KMS-11 (cell line): ENCODE measurements around the gene RXRA.

ENCODE experiments used
- H2AFZ ChIP-seq: fragments of 200-600 bp; sonication (generic); 2 replicates; pipeline ENCODE4 v1.6.1; 2016; ENCODE audit warnings: antibody characterized with exemption, mixed run types, low read depth
- H3K27ac ChIP-seq: fragments of 200-600 bp; sonication (generic); 2 replicates; pipeline ENCODE4 v1.6.1; 2016; ENCODE audit warnings: mild to moderate bottlenecking, mixed run types
- H3K27me3 ChIP-seq: fragments of 200-600 bp; sonication (generic); 2 replicates; pipeline ENCODE4 v1.6.1; 2017; ENCODE audit warnings: mild to moderate bottlenecking, low read depth, mixed run types, moderate library complexity; ENCODE audit not compliant: insufficient read depth
- H3K36me3 ChIP-seq: fragments of 200-600 bp; sonication (generic); 2 replicates; pipeline ENCODE4 v1.6.1; 2017; ENCODE audit warnings: mild to moderate bottlenecking, mixed run types; ENCODE audit not compliant: insufficient read depth
- H3K4me1 ChIP-seq: fragments of 200-600 bp; sonication (generic); 2 replicates; pipeline ENCODE4 v1.6.1; 2016; ENCODE audit warnings: mild to moderate bottlenecking, low read depth, mixed run types; ENCODE audit not compliant: poor library complexity, severe bottlenecking
- H3K4me2 ChIP-seq: fragments of 200-600 bp; sonication (generic); 2 replicates; pipeline ENCODE4 v1.7.0; 2016; ENCODE audit warnings: mild to moderate bottlenecking, mixed run types
- H3K4me3 ChIP-seq: fragments of 200-600 bp; sonication (generic); IDR thresholded peaks from 2 replicates; pipeline ENCODE4 v1.6.1; 2017; ENCODE audit warnings: low read depth, low read length, mixed read lengths; ENCODE audit not compliant: insufficient read depth
- H3K79me2 ChIP-seq: fragments of 200-600 bp; sonication (generic); 2 replicates; pipeline ENCODE4 v1.6.1; 2016; ENCODE audit warnings: low read depth, mixed run types; ENCODE audit not compliant: insufficient read depth
- H3K9ac ChIP-seq: fragments of 200-600 bp; sonication (generic); 2 replicates; pipeline ENCODE4 v1.6.1; 2016; ENCODE audit warnings: mild to moderate bottlenecking, mixed run types
- H4K20me1 ChIP-seq: fragments of 200-600 bp; sonication (generic); 2 replicates; pipeline ENCODE4 v1.6.1; 2016; ENCODE audit warnings: mild to moderate bottlenecking, mixed run types; ENCODE audit not compliant: insufficient read depth
- CTCF ChIP-seq: fragments of 200-600 bp; sonication (generic); conservative IDR thresholded peaks from 2 replicates; pipeline ENCODE4 v1.6.1; 2017; ENCODE audit warnings: low read depth, mild to moderate bottlenecking, antibody characterized with exemption, low read length, moderate library complexity, mixed read lengths

The RXRA gene

GRCh38 chr9:134324359-134325095, 1.7 kb upstream of the RXRA start:
- Histone ChIP-seq H3K4me3 (no peak overlapping the region), H3K4me1 (peaks cover 24% of the 10 kb centered on the region), H3K27ac (no peak overlapping the region), H3K27me3 (peaks cover 3% of the 10 kb centered on the region; the same call in 1 of the 2 replicates), H3K79me2 (peaks cover 25% of the 10 kb centered on the region; the same call in 1 of the 2 replicates), H3K9ac (no peak overlapping the region; the same call in 1 of the 2 replicates), H3K4me2 (peak overlapping the region; percentile 91; the same call in 1 of the 2 replicates), H2AFZ (peak overlapping the region; percentile 90; the same call in 1 of the 2 replicates), H3K36me3 (no peaks in the 10 kb centered on the region), H4K20me1 (no peaks in the 10 kb centered on the region)
- TF ChIP-seq CTCF, result no peak

- Histone ChIP-seq H3K9ac (peak overlapping the region; percentile 70; the same call in 1 of the 2 replicates), H3K36me3 (no peaks in the 10 kb centered on the region), H3K4me1 (peaks cover 31% of the 10 kb centered on the region), H3K27me3 (peaks cover 3% of the 10 kb centered on the region; the same call in 1 of the 2 replicates), H3K79me2 (peaks cover 32% of the 10 kb centered on the region; the same call in 1 of the 2 replicates), H4K20me1 (no peaks in the 10 kb centered on the region), H3K4me3 (no peak overlapping the region), H2AFZ (peak overlapping the region; percentile 90), H3K4me2 (peak overlapping the region; percentile 91), H3K27ac (no peak overlapping the region; the same call in 1 of the 2 replicates)
- TF ChIP-seq CTCF, result no peak
Observed at GRCh38 chr9:134325096-134325812, 1.0 kb upstream of the RXRA start.

GRCh38 chr9:134326724-134327601, 708 bp downstream of the RXRA start:
- Histone ChIP-seq H3K4me2 (peak overlapping the region; percentile 93), H3K9ac (peak overlapping the region; percentile 56; the same call in 1 of the 2 replicates), H3K27me3 (peaks cover 3% of the 10 kb centered on the region; the same call in 1 of the 2 replicates), H2AFZ (no peak overlapping the region), H4K20me1 (no peaks in the 10 kb centered on the region), H3K36me3 (no peaks in the 10 kb centered on the region), H3K4me3 (no peak overlapping the region), H3K4me1 (peaks cover 37% of the 10 kb centered on the region), H3K27ac (no peak overlapping the region), H3K79me2 (peaks cover 50% of the 10 kb centered on the region; the same call in 1 of the 2 replicates)
- no peak for TF ChIP-seq CTCF

- Histone ChIP-seq H3K79me2 (peaks cover 55% of the 10 kb centered on the region; the same call in 1 of the 2 replicates), H2AFZ (no peak overlapping the region), H3K4me3 (no peak overlapping the region), H3K4me2 (peak overlapping the region; percentile 93), H4K20me1 (no peaks in the 10 kb centered on the region), H3K27ac (no peak overlapping the region), H3K36me3 (no peaks in the 10 kb centered on the region), H3K9ac (peak overlapping the region; percentile 56; the same call in 1 of the 2 replicates), H3K4me1 (peaks cover 37% of the 10 kb centered on the region), H3K27me3 (no peaks in the 10 kb centered on the region; the same call in 1 of the 2 replicates)
- no peak for TF ChIP-seq CTCF
Observed at GRCh38 chr9:134327671-134328231, 1.5 kb downstream of the RXRA start.
